Prostate gland (tissue), 2 donors: Measurements from ENCODE around the gene HOXB7.

Source experiments
- POLR2A ChIP-seq: fragments of 450-650 bp; IDR thresholded peaks from one replicate; pipeline ENCODE4 v1.6.1; 2016; ENCODE audit warnings: antibody characterized with exemption, mild to moderate bottlenecking
- POLR2AphosphoS5 ChIP-seq: sonication (generic); formaldehyde crosslinking; IDR thresholded peaks from one replicate; pipeline ENCODE4 v1.6.1; 2017; ENCODE audit warnings: antibody characterized with exemption
- TF ChIP-seq, protein P1 (sequence below), 4 experiments: fragments of 200-600 bp in 2 of 4; fragments of 450-650 bp in 2 of 4; sonication (generic) in 2 of 4; IDR thresholded peaks; 1 replicate in 3 of 4; 2 replicates in 1 of 4; pipeline ENCODE4 v1.5.1; 2016 to 2019; ENCODE audit warnings: antibody characterized with exemption in 4 of 4, mild to moderate bottlenecking in 2 of 4, moderate library complexity in 2 of 4

DNA sequence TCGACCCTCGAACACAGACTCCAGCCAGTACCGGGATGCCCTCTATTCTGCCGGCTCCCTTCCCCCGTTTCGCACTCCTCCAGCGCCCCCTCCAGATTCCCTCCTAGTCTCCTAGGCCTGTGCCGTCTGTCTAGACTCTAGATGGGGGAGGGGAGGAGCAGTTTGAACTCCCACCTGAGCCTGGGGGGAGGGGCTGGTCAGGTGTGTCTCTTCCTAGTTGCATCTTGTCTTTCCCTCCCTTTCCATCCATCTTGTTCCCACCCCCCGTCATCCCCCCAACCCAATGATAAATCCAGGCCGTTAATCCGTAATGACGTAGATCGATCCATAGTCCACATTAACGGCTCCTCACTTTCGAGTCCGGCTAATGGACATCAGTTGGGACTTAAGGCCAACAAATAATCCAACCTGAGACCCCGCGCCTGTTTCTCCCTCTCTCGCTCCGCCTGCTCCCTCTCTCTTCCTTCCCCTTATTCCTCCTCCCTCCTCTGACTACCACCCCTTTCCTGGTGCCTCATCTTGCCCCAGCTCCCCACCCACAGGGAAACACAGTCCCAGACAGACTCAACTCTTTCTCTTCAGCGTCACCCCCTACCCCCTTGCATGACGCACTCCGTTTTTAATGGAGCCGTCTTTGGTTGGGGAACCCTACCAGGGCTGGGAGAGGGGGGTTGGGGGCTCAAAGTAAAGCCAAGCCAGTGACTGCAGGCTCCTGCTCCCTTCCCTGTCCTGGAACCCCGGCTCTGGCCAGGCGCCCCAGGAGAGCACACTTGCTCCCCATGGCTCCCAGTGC is 13.9 kb downstream of the HOXB7 start:
- TF ChIP-seq, protein P1, sequence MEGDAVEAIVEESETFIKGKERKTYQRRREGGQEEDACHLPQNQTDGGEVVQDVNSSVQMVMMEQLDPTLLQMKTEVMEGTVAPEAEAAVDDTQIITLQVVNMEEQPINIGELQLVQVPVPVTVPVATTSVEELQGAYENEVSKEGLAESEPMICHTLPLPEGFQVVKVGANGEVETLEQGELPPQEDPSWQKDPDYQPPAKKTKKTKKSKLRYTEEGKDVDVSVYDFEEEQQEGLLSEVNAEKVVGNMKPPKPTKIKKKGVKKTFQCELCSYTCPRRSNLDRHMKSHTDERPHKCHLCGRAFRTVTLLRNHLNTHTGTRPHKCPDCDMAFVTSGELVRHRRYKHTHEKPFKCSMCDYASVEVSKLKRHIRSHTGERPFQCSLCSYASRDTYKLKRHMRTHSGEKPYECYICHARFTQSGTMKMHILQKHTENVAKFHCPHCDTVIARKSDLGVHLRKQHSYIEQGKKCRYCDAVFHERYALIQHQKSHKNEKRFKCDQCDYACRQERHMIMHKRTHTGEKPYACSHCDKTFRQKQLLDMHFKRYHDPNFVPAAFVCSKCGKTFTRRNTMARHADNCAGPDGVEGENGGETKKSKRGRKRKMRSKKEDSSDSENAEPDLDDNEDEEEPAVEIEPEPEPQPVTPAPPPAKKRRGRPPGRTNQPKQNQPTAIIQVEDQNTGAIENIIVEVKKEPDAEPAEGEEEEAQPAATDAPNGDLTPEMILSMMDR (IDR thresholded peaks at IDR 0.05), result no peak
- TF ChIP-seq POLR2A (no peak), POLR2AphosphoS5 (no peak)
